GM20431 (cell line): ENCODE data around the gene FOXC1.

Source experiments
- in situ Hi-C: fragments of 300-500 bp; cut with MseI, MboI; formaldehyde crosslinking; loops from one replicate; pipeline ENCODE4 v1.15.0; 2020; ENCODE audit warnings: low sequenced_read_pairs; ENCODE audit not compliant: unreplicated experiment

FOXC1 gene

DNA sequence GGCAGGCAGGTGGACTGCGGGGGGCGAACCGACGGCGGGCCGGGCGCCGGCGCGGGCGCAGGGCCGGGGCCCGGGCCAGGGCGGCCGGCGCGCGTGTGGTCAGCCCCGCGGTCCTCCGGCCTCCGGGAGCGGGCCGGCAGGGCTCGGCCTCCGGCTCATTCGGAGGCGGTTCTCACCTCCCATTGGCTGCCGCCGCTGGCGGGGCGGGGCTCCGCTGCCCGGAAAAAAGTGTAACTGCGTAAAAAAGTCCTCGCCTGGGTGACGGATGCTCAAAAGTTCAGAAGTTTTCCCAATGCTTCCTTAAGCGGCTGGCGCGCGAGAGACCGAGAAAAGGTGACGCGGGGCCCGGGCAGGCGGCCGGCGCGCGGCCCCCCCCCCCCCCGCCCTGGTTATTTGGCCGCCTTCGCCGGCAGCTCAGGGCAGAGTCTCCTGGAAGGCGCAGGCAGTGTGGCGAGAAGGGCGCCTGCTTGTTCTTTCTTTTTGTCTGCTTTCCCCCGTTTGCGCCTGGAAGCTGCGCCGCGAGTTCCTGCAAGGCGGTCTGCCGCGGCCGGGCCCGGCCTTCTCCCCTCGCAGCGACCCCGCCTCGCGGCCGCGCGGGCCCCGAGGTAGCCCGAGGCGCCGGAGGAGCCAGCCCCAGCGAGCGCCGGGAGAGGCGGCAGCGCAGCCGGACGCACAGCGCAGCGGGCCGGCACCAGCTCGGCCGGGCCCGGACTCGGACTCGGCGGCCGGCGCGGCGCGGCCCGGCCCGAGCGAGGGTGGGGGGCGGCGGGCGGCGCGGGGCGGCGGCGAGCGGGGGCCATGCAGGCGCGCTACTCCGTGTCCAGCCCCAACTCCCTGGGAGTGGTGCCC lies at the start of gene FOXC1:
TSS of gene FOXC1 (plus strand) at position 268 of the 849 bp plus-strand sequence. CDS start at position 799, 531 bp downstream.
- in situ Hi-C loops = loop anchor here (10.0 to 25.0 kb wide), 3 partner anchors 502 to 745 kb away; no protein-coding TSS in a partner anchor

- in situ Hi-C loops = no loop called here
These were observed 49.2 kb upstream of the FOXC1 start for GRCh38 chr6:1560281-1561058.

- in situ Hi-C loops = no loop called here
These were observed 48.4 kb upstream of the FOXC1 start for GRCh38 chr6:1561355-1561754.

DNA sequence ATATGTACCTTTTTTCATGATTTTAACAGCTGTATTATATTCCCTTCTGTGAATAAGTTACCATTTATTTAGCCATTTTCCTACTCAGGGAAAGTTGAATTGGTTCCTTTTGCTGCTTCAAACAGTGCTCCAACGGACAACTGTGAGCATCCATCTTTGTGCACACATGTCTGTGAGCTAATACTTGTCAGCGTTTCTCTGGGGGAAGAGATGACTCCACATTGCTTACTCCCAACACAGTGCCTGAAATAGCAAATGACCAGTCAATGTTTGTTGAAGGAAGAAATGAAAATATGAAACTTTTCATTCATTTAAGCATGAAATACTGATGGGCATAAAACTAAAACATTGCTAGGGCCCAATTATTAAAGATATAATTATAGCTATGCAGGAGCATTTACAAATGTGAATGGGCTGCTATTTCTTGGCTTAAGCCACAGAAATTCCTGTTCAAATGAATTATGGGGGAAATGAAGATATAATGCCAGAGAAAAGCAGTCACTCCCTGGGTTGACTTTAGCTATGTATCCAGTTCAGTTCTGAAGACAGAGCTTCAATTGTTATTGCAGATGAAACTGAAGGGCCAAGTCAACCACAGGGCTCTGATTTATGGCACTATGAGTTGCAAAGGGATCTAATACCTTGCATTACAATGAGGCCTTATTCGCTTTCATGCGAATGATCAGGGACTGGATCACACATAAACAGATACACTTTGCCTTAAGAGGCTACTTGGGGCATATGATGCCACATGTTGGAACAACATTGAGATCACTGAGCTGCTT lies 47.4 kb upstream of the FOXC1 start:
- in situ Hi-C loops = no loop called here

DNA sequence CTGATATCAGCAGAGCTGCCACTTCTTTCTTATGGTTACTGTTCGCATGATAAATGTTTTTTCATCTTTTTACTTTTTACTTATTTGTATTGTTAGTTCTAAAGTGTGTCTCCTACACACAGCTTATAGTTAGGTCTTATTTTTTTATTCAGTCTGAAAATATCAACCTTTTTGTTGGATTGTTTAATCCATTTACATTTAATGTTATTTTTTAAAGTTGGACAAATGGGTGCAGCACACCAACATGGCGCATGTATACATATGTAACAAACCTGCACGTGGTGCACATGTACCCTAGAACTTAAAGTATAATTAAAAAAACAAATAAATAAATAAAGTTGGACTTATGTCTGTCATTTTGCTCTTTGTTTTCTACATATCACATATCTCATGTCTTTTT lies 40.3 kb upstream of the FOXC1 start:
- in situ Hi-C loops = no loop called here

DNA sequence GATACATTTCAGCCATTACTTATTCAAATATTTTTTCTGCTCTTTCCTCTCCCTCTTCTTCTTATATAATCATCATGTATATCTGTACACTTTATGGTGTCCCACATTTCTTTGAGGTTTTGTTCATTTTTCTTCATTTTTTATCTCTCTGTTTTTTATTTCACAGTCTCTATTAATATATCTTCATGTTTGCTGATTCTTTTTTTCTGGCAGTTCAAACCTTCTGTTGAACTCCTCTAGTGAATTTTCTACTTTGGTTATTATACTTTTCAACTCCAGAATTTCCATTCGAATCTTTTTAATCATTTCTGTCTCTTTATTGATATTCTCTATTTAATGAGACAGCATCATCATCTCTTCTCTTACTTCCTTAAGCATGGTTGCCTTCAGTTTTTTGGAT lies 38.9 kb upstream of the FOXC1 start:
- in situ Hi-C loops = no loop called here

DNA sequence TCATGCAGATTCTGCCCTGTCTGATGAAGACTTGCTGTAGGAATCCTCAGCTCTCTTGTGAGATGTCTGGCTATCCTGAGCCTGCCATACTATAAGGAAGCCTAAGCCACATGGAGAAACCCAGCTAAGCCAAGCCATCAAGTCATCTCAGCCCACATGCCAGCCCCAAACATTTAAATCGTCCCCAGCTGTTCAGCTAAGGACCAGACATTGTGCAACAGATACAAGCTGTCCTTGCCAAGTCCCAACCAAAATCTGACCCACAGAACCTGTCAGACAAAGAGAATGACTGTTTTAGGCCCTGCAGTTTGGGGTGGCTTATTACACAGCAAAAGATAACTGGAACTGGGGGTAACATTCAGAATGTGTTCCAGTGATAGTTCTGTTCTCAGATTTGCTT lies 36.8 kb upstream of the FOXC1 start:
- in situ Hi-C loops = no loop called here

- in situ Hi-C loops = no loop called here
These were observed 35.5 kb upstream of the FOXC1 start for GRCh38 chr6:1574083-1574761.

DNA sequence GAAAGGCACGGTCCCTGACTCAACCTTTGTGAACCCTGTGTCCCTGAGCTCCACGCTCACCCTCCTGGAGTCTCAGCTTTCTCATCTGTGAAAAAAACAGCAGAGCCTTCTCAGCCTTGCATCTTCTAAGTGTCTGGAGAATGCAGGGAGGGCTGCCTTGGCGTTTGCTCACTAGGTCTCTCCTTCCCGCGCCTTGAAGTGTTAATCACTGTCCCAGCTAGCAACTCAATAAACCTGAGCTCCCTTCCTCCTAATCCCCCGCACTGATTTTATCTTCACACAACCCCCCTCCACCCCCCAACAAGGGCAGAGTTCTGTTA lies 34.9 kb upstream of the FOXC1 start:
- in situ Hi-C loops = loop anchor here (25.0 kb wide), 2 partner anchors 1062 to 1162 kb away; no protein-coding TSS in a partner anchor

DNA sequence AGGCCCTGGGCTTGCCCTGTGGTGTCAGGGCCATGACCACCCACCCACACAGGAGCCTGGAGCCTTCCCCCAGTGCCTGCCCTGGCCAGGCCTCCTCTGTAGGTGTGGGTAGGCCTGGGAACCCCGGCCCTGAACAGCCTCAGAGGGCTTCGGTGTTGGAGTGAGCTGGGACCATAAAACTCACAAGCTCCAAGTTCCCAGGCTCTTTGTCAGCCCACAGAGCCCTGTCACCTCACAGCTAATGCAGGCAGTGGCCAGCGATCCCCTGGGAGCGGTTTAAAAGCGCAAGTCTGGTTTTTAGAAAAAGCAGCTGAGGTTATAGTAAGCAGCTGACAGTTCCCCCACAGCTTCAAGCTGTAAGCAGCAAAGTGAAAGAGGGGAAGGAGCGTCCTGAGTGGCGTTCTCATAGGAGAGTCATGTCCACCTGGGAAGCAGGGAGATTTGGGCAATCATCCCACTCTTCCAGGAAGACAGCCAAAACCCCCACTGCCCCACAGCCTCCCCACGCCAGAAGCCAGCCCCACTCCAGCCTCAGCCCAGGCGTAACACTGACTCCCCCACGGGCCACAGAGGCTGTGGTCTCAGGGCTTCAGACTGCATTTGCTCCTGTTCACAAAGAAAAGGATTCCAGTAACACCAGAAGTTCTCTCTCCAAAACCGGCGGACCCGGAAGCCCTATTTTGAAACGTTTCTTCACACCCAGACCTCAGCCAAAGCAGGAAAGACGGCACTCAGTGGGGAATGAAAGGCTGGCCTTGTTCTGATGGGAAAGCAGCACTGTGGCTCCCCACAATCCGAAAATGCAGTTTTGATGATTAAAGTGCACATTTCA lies 34.3 kb upstream of the FOXC1 start:
- in situ Hi-C loops = loop anchor here (25.0 kb wide), 2 partner anchors 1062 to 1162 kb away; no protein-coding TSS in a partner anchor

GRCh38 chr6:1576166-1576565 lies 33.5 kb upstream of the FOXC1 start:
- in situ Hi-C loops = loop anchor here (25.0 kb wide), 2 partner anchors 1061 to 1161 kb away; no protein-coding TSS in a partner anchor

GRCh38 chr6:1576711-1577110 lies 33.0 kb upstream of the FOXC1 start:
- in situ Hi-C loops = loop anchor here (25.0 kb wide), 2 partner anchors 1061 to 1161 kb away; no protein-coding TSS in a partner anchor

- in situ Hi-C loops = loop anchor here (25.0 kb wide), 2 partner anchors 1060 to 1160 kb away; no protein-coding TSS in a partner anchor
These were observed 32.5 kb upstream of the FOXC1 start for GRCh38 chr6:1577146-1577680.

DNA sequence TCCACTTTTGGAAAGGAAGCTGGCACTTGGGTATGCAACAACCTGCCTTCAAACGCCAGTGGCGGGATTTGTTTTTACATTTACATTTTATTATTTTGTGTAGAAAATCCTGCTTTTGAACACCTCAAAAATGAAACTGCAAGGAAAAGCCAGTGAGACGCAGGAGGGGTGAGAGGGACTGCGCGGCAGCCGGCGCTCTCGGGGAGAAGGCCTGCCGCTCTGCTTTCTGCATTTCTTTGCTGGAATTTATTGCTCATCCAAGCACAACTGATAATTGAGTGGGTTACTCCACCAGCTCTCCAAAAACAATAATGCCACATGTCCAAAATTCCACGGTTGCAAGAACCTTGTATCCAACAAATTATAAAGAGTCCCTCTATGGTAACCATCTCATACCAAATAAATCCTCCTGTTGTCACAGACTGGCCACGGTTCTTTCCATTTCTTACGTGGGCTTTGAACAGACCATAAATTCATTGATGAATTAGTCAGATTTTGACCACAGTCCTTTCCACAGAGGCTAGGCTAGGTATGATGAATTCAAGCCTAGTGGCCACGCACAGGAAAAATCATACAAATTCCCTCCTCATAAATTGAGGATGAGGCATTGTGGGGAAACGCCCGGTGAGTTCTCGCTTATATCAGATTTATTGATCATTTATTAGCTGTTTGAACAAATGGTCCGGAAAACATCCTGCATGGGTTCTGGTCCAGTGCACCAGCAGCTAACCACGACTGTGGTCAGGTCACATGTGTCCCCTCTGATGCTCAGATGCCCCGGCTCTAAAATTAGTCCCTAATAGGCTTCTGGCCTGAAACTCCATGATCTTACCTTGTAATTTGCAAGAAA lies 31.6 kb upstream of the FOXC1 start:
- in situ Hi-C loops = loop anchor here (25.0 kb wide), 2 partner anchors 1059 to 1159 kb away; no protein-coding TSS in a partner anchor

DNA sequence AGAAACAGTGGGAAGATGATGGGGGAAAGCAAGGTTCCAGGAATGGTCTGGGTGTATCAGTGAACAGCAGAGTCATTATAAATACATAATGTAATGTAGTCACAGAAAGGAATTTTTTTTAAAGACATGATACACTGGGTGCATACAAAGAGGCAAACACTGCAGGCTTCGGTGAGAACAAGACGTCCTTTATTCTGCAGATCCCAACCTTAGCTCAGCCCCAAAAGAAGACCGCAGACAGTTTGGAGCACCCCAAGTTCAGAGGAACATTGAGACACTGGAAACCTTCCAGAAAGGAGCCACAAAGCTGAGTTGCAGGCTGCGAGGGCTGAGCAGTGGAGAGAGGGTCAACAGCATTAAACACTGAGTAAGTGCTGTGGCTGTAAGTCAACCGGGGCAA lies 30.6 kb upstream of the FOXC1 start:
- in situ Hi-C loops = loop anchor here (25.0 kb wide), 2 partner anchors 1058 to 1158 kb away; no protein-coding TSS in a partner anchor

- in situ Hi-C loops = loop anchor here (25.0 kb wide), 2 partner anchors 1057 to 1157 kb away; no protein-coding TSS in a partner anchor
These were observed 29.6 kb upstream of the FOXC1 start for GRCh38 chr6:1580109-1580508.

- in situ Hi-C loops = loop anchor here (25.0 kb wide), 2 partner anchors 1057 to 1157 kb away; no protein-coding TSS in a partner anchor
These were observed 29.1 kb upstream of the FOXC1 start for GRCh38 chr6:1580585-1580984.
